ENCODE data around the gene ZP3. TPM values are rescaled to one million over a fixed set of nuclear protein-coding genes. Genes with fewer than 3 reads are reported as not detected.
"Not testable (repeated sequence)": the region's sequence is repeated elsewhere in the genome, so short reads cannot be mapped to it uniquely, and the experiment has no call there.

ZP3 gene
- total RNA-seq, 8 experiments from 2014 or later = 0.22 to 8.8 (median 1.7) TPM; not detected in 1

GRCh38 chr7:76464959-76465358 is 40.2 kb downstream of the ZP3 start:
- in situ Hi-C loops (cut with MboI; ENCODE audit: low pct_unique_long_range_greater_than_20kb in 2 of 9, low sequenced_read_pairs in 9 of 9, unreplicated experiment in 9 of 9) = not testable (repeated sequence)

GRCh38 chr7:76465950-76466349 is 41.2 kb downstream of the ZP3 start:
- H3K4me1 ChIP-seq (replicated peaks in 1 of 2); H3K27ac ChIP-seq; H3K4me3 ChIP-seq; in situ Hi-C loops (cut with MboI; ENCODE audit: low pct_unique_long_range_greater_than_20kb in 2 of 9, low sequenced_read_pairs in 9 of 9, unreplicated experiment in 9 of 9); ATAC-seq (replicated peaks in 6 of 8): not testable (repeated sequence)
- WGBS, 10 experiments = no CpG with 5 or more reads among the region's 8 CpGs

More at GRCh38 chr7:76464959-76465358, 40.2 kb downstream of the ZP3 start:
- not testable (repeated sequence) for H3K27ac ChIP-seq; H3K4me1 ChIP-seq (replicated peaks in 1 of 2); H3K4me3 ChIP-seq; ATAC-seq (replicated peaks in 6 of 8)
- WGBS, 10 experiments = no CpG with 5 or more reads among the region's 5 CpGs

- H3K4me1 ChIP-seq (replicated peaks in 1 of 2); H3K27ac ChIP-seq; in situ Hi-C loops (cut with MboI; ENCODE audit: low pct_unique_long_range_greater_than_20kb in 2 of 9, low sequenced_read_pairs in 9 of 9, unreplicated experiment in 9 of 9); H3K4me3 ChIP-seq: not testable (repeated sequence)
- WGBS, 10 experiments = no CpG with 5 or more reads among the region's 14 CpGs
- ATAC-seq (replicated peaks in 6 of 8) = peak in 3 of 8 experiments; percentile 23 to 63 (median 61)
These were observed 43.1 kb downstream of the ZP3 start for GRCh38 chr7:76467743-76468404.

GRCh38 chr7:76471556-76472221 is 46.9 kb downstream of the ZP3 start:
- H3K4me1 ChIP-seq (replicated peaks in 1 of 2); in situ Hi-C loops (cut with MboI; ENCODE audit: low pct_unique_long_range_greater_than_20kb in 2 of 9, low sequenced_read_pairs in 9 of 9, unreplicated experiment in 9 of 9); H3K27ac ChIP-seq; ATAC-seq (replicated peaks in 6 of 8); H3K4me3 ChIP-seq: not testable (repeated sequence)
- no CpG with 5 or more reads among the region's 10 CpGs for WGBS, 10 experiments

- H3K27ac ChIP-seq; in situ Hi-C loops (cut with MboI; ENCODE audit: low pct_unique_long_range_greater_than_20kb in 2 of 9, low sequenced_read_pairs in 9 of 9, unreplicated experiment in 9 of 9); ATAC-seq (replicated peaks in 6 of 8); H3K4me1 ChIP-seq (replicated peaks in 1 of 2); H3K4me3 ChIP-seq: not testable (repeated sequence)
- no CpG with 5 or more reads among the region's 6 CpGs for WGBS, 10 experiments
These were observed 48.3 kb downstream of the ZP3 start for GRCh38 chr7:76473097-76473496.

- H3K4me3 ChIP-seq; H3K27ac ChIP-seq; in situ Hi-C loops (cut with MboI; ENCODE audit: low pct_unique_long_range_greater_than_20kb in 2 of 9, low sequenced_read_pairs in 9 of 9, unreplicated experiment in 9 of 9); ATAC-seq (replicated peaks in 6 of 8); H3K4me1 ChIP-seq (replicated peaks in 1 of 2): not testable (repeated sequence)
- no CpG with 5 or more reads among the region's 11 CpGs for WGBS, 10 experiments
These were observed 51.5 kb downstream of the ZP3 start for GRCh38 chr7:76476280-76476679.

GRCh38 chr7:76476742-76477474 is 52.2 kb downstream of the ZP3 start:
- ATAC-seq (replicated peaks in 6 of 8); in situ Hi-C loops (cut with MboI; ENCODE audit: low pct_unique_long_range_greater_than_20kb in 2 of 9, low sequenced_read_pairs in 9 of 9, unreplicated experiment in 9 of 9); H3K4me3 ChIP-seq; H3K27ac ChIP-seq; H3K4me1 ChIP-seq (replicated peaks in 1 of 2): not testable (repeated sequence)
- WGBS, 10 experiments = no CpG with 5 or more reads among the region's 24 CpGs

- in situ Hi-C loops (cut with MboI; ENCODE audit: low pct_unique_long_range_greater_than_20kb in 2 of 9, low sequenced_read_pairs in 9 of 9, unreplicated experiment in 9 of 9) = not testable (repeated sequence)
- 100% methylated on average over 1 of the region's 11 CpGs; no CpG with 5 or more reads in 8 of the 10 experiments for WGBS, 10 experiments
- ATAC-seq (replicated peaks in 6 of 8) = peak in 4 of 8 experiments; percentile 33 to 88 (median 73)
These were observed 54.9 kb downstream of the ZP3 start for GRCh38 chr7:76479628-76480027.

DNA sequence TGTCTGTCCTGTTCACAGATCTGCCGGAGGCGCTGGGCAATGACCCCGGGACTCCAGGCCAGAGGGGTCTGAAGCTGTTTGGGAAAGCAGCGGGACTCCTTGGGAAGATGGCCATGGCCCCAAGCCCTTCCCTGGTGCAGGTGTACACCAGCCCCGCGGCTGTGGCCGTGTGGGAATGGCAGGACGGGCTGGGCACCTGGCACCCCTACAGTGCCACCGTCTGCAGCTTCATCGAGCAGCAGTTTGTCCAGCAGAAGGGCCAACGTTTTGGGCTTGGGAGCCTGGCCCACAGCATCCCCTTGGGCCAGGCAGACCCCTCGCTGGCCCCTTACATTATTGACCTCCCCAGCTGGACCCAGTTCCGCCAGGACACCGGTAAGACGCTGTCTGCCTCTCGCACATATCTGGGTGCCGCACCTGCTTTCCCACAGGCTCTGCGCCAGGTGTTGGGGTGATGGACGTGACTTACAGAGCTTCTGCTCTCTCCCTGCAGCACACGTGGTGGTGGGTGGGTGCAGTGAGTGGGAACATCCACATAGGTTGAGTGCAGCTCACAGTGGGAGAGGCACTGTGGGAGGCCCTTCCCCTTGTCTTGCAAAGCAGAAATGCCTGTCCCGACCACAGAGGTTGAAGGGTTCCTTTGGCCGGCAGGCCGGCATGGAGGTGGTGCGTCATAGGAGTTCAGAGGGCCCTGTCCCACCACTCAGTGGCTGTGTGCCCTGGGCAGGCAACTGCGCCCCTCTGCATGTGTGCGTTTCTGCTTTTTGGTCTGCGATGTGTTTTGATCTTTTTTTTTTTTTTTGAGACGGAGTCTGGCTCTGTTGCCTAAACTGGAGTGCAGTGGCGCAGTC is 55.9 kb downstream of the ZP3 start:
- WGBS, 10 experiments = no CpG with 5 or more reads among the region's 29 CpGs
- in situ Hi-C loops (cut with MboI; ENCODE audit: low pct_unique_long_range_greater_than_20kb in 2 of 9, low sequenced_read_pairs in 9 of 9, unreplicated experiment in 9 of 9) = not testable (repeated sequence)

More at GRCh38 chr7:76479628-76480027, 54.9 kb downstream of the ZP3 start:
- not testable (repeated sequence) for H3K4me1 ChIP-seq (replicated peaks in 1 of 2); H3K27ac ChIP-seq; H3K4me3 ChIP-seq

GRCh38 chr7:76482660-76483059 is 57.9 kb downstream of the ZP3 start:
- ATAC-seq (replicated peaks in 6 of 8); H3K27ac ChIP-seq; H3K4me1 ChIP-seq (replicated peaks in 1 of 2); H3K4me3 ChIP-seq; in situ Hi-C loops (cut with MboI; ENCODE audit: low pct_unique_long_range_greater_than_20kb in 2 of 9, low sequenced_read_pairs in 9 of 9, unreplicated experiment in 9 of 9): not testable (repeated sequence)
- 85% methylated on average over 4 of the region's 24 CpGs; no CpG with 5 or more reads in 9 of the 10 experiments for WGBS, 10 experiments

More for the DNA sequence above, 55.9 kb downstream of the ZP3 start:
- not testable (repeated sequence) for H3K4me1 ChIP-seq (replicated peaks in 1 of 2); H3K27ac ChIP-seq; H3K4me3 ChIP-seq
- ATAC-seq (replicated peaks in 6 of 8) = peak in 1 of 8 experiments; percentile 7

DNA sequence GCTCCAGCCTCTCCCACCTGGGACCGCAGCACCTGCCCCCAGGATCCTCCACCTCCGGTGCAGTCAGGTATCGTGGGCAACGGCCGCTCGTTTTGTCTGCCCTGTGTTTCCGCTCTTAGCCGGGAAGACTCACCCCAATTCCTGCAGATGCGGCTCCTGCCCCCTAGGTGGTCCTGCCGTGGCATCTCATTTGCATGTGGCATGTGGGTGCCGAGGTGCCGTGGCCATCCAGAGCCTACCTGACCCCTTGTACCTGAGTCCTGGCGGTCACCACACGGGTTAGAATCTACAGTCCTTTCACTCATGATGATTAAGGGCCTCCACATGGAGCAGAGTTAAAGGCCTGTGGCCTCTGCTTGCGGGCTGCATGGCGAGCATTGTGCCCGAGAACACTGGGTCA is 58.3 kb downstream of the ZP3 start:
- ATAC-seq (replicated peaks in 6 of 8); H3K27ac ChIP-seq; H3K4me3 ChIP-seq; in situ Hi-C loops (cut with MboI; ENCODE audit: low pct_unique_long_range_greater_than_20kb in 2 of 9, low sequenced_read_pairs in 9 of 9, unreplicated experiment in 9 of 9); H3K4me1 ChIP-seq (replicated peaks in 1 of 2): not testable (repeated sequence)
- no CpG with 5 or more reads among the region's 17 CpGs for WGBS, 10 experiments

DNA sequence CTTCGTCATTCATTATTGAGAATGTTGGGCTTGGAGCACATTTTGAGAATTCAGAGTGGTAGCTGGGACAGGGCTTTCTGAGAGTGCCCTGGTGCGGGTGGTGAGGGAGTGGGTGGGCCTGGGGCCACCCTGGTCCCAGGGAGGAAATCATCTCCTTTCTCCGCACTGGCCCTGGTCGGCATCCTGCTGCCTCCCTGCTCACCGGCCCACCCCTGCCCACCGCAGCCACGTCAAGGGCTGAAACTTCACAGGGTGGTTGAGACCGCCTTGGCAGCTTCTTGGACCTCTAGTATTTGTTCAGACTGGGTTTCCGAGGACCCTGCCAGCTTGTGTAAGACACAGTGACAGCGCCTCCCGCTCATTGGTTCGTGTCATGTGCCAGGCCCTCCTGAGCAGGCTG is 59.7 kb downstream of the ZP3 start:
- H3K27ac ChIP-seq; in situ Hi-C loops (cut with MboI; ENCODE audit: low pct_unique_long_range_greater_than_20kb in 2 of 9, low sequenced_read_pairs in 9 of 9, unreplicated experiment in 9 of 9); H3K4me1 ChIP-seq (replicated peaks in 1 of 2); ATAC-seq (replicated peaks in 6 of 8); H3K4me3 ChIP-seq: not testable (repeated sequence)
- no CpG with 5 or more reads among the region's 12 CpGs for WGBS, 10 experiments

Measured in motor neuron (in vitro differentiated cells).